Coronary artery (tissue), 2 donors: ENCODE measurements around the gene NUDT16L1.

Experiments
- DNase-seq: peaks from one replicate; pipeline ENCODE4 v3.0.0-alpha.2; 2017; ENCODE audit warnings: low spot score
- H3K27ac ChIP-seq, 2 donors: fragments of 200-600 bp; sonication (generic); one replicate each; pipeline ENCODE4 v1.5.1; 2016 to 2019
- H3K4me3 ChIP-seq: fragments of 200-600 bp; sonication (generic); 2 replicates; pipeline ENCODE4 v1.5.1; 2016; ENCODE audit warnings: mild to moderate bottlenecking, moderate library complexity
- CTCF ChIP-seq: fragments of 200-600 bp; sonication (generic); IDR thresholded peaks from one replicate; pipeline ENCODE4 v1.5.1; 2019; ENCODE audit warnings: antibody characterized with exemption

NUDT16L1 gene

GRCh38 chr16:4687946-4688673 lies 5.3 kb upstream of the NUDT16L1 start:
- DNase-seq, result no peak
- no peak overlapping the region for H3K27ac ChIP-seq
- no peak overlapping the region for H3K4me3 ChIP-seq
- no peak for TF ChIP-seq CTCF

GRCh38 chr16:4688674-4689045 lies 4.7 kb upstream of the NUDT16L1 start:
- H3K4me3 ChIP-seq, result no peak overlapping the region

GRCh38 chr16:4689091-4689671 lies 4.2 kb upstream of the NUDT16L1 start:
- no peak for DNase-seq
- H3K27ac ChIP-seq, result no peak overlapping the region
- H3K4me3 ChIP-seq, result no peak overlapping the region
- TF ChIP-seq CTCF, result no peak

More at GRCh38 chr16:4688674-4689045, 4.7 kb upstream of the NUDT16L1 start:
- no peak for DNase-seq
- no peak overlapping the region for H3K27ac ChIP-seq
- TF ChIP-seq CTCF, result no peak

GRCh38 chr16:4689864-4690704 lies 3.3 kb upstream of the NUDT16L1 start:
- Histone ChIP-seq H3K4me3 (no peak overlapping the region), H3K27ac (no peak overlapping the region)
- no peak for DNase-seq
- TF ChIP-seq CTCF, result no peak

GRCh38 chr16:4690946-4691665 lies 2.3 kb upstream of the NUDT16L1 start:
- TF ChIP-seq CTCF, result no peak
- no peak overlapping the region for H3K4me3 ChIP-seq
- DNase-seq, result no peak
- no peak overlapping the region for H3K27ac ChIP-seq

GRCh38 chr16:4691666-4692412 lies 1.5 kb upstream of the NUDT16L1 start:
- Histone ChIP-seq H3K4me3 (no peak overlapping the region), H3K27ac (no peak overlapping the region)
- no peak for DNase-seq
- no peak for TF ChIP-seq CTCF
